GM23338 (cell line): Measurements from ENCODE around the gene DLGAP3.
"Not testable (repeated sequence)": the region's sequence is repeated elsewhere in the genome, so short reads cannot be mapped to it uniquely, and the experiment has no call there.

ENCODE experiments used
- POLR2AphosphoS5 ChIP-seq: IDR thresholded peaks from 2 replicates; pipeline ENCODE4 v1.6.1; 2016; ENCODE audit warnings: antibody characterized with exemption, low read depth
- REST ChIP-seq: IDR thresholded peaks from one replicate; pipeline ENCODE4 v1.6.1; 2018; ENCODE audit warnings: antibody characterized with exemption; ENCODE audit not compliant: unreplicated experiment

GRCh38 chr1:34948739-34949138 is 19.3 kb upstream of the DLGAP3 start:
- not testable (repeated sequence) for TF ChIP-seq REST, POLR2AphosphoS5
